Muscle of leg (tissue), 11 donors: Measurements from ENCODE around the gene CDC42SE2. TPM values are rescaled to one million over a fixed set of nuclear protein-coding genes. Genes with fewer than 3 reads are reported as not detected.

Source experiments
- DNase-seq: peaks from one replicate; pipeline ENCODE4 v3.0.0; 2013
- H3K27ac ChIP-seq: one replicate; pipeline ENCODE4 v1.5.1; 2013; ENCODE audit warnings: mild to moderate bottlenecking, low read length, control low read depth
- H3K27me3 ChIP-seq: one replicate; pipeline ENCODE4 v1.6.1; 2013; ENCODE audit warnings: low read length; ENCODE audit not compliant: control insufficient read depth, insufficient read depth
- H3K36me3 ChIP-seq: one replicate; pipeline ENCODE4 v1.6.1; 2013; ENCODE audit warnings: low read length; ENCODE audit not compliant: control insufficient read depth, insufficient read depth
- H3K4me1 ChIP-seq: one replicate; pipeline ENCODE4 v1.6.1; 2013; ENCODE audit warnings: low read length; ENCODE audit not compliant: control insufficient read depth, insufficient read depth
- H3K4me3 ChIP-seq: one replicate; pipeline ENCODE4 v1.5.1; 2013; ENCODE audit warnings: low read length, control low read depth
- H3K9me3 ChIP-seq: replicated peaks from 2 replicates; pipeline ENCODE4 v1.6.1; 2013; ENCODE audit warnings: low read depth, low read length; ENCODE audit not compliant: control insufficient read depth
- WGBS: methylation state at CpG from one replicate; pipeline ENCODE4 v1.1.5; 2013; ENCODE audit warnings: missing lambda C conversion rate; ENCODE audit not compliant: insufficient coverage; 5-methylcytosine and 5-hydroxymethylcytosine counted together
- polyA plus RNA-seq, 8 donors: library from polyadenylated mRNA; unstranded; fragments of 120-200 nt; gene quantifications; one replicate each; pipeline versions ENCODE4 v1.2.1 to v1.2.3, GENCODE V29; 2013; ENCODE audit warnings: inconsistent platforms in 1 of 8, low replicate concordance in 1 of 8; ENCODE audit not compliant: insufficient read length in 8 of 8, insufficient read depth in 1 of 8
- total RNA-seq: library from RNA; stranded (reverse); fragments of 120-200 nt; gene quantifications from one replicate; pipeline ENCODE4 v1.2.4, GENCODE V29; 2013

Gene CDC42SE2
- total and polyA plus RNA-seq, 9 donors, result 19.7 to 27.3 (median 24.4) TPM

- 92% methylated on average over 2 of the region's 3 CpGs for WGBS
- Histone ChIP-seq H3K27ac (peak overlapping the region; percentile 38), H3K36me3 (peaks cover 5% of the 10 kb centered on the region), H3K27me3 (no peaks in the 10 kb centered on the region), H3K9me3 (no peaks in the 10 kb centered on the region), H3K4me3 (no peak overlapping the region), H3K4me1 (no peaks in the 10 kb centered on the region)
- DNase-seq, result no peak
Measured at GRCh38 chr5:131386124-131386523, 122.3 kb downstream of the CDC42SE2 start.

- Histone ChIP-seq H3K4me1 (no peaks in the 10 kb centered on the region), H3K9me3 (no peaks in the 10 kb centered on the region), H3K27ac (no peak overlapping the region), H3K36me3 (peaks cover 5% of the 10 kb centered on the region), H3K4me3 (no peak overlapping the region), H3K27me3 (no peaks in the 10 kb centered on the region)
- 47% methylated on average over 3 of the region's 4 CpGs for WGBS
- peak; percentile 25 for DNase-seq
Measured at GRCh38 chr5:131386779-131387178, 122.9 kb downstream of the CDC42SE2 start.

- Histone ChIP-seq H3K36me3 (peaks cover 10% of the 10 kb centered on the region), H3K27ac (no peak overlapping the region)
- no CpG with 5 or more reads among the region's 6 CpGs for whole genome bisulfite sequencing
Measured at GRCh38 chr5:131387255-131387654, 123.4 kb downstream of the CDC42SE2 start.

GRCh38 chr5:131389096-131389868 is 125.4 kb downstream of the CDC42SE2 start:
- no peaks in the 10 kb centered on the region for H3K4me1 ChIP-seq
- H3K27ac ChIP-seq, result no peak overlapping the region
- no peak for DNase-seq
- WGBS, result 100% methylated on average over 1 of the region's 4 CpGs
- H3K4me3 ChIP-seq, result no peak overlapping the region
- H3K36me3 ChIP-seq, result peaks cover 10% of the 10 kb centered on the region
- no peaks in the 10 kb centered on the region for H3K9me3 ChIP-seq
- H3K27me3 ChIP-seq, result no peaks in the 10 kb centered on the region

More at GRCh38 chr5:131387255-131387654, 123.4 kb downstream of the CDC42SE2 start:
- H3K27me3 ChIP-seq, result no peaks in the 10 kb centered on the region
- no peak for DNase-seq
- H3K9me3 ChIP-seq, result no peaks in the 10 kb centered on the region
- H3K4me1 ChIP-seq, result no peaks in the 10 kb centered on the region
- no peak overlapping the region for H3K4me3 ChIP-seq

GRCh38 chr5:131389869-131390265 is 126.0 kb downstream of the CDC42SE2 start:
- Histone ChIP-seq H3K27ac (no peak overlapping the region), H3K9me3 (no peaks in the 10 kb centered on the region), H3K36me3 (peaks cover 10% of the 10 kb centered on the region), H3K4me1 (no peaks in the 10 kb centered on the region), H3K27me3 (no peaks in the 10 kb centered on the region), H3K4me3 (no peak overlapping the region)
- no peak for DNase-seq
- no CpG with 5 or more reads among the region's 1 CpG for WGBS

- H3K4me1 ChIP-seq, result no peaks in the 10 kb centered on the region
- no peaks in the 10 kb centered on the region for H3K9me3 ChIP-seq
- H3K4me3 ChIP-seq, result no peak overlapping the region
- WGBS, result no CpG with 5 or more reads among the region's 5 CpGs
- DNase-seq, result no peak
- peaks cover 16% of the 10 kb centered on the region for H3K36me3 ChIP-seq
- H3K27ac ChIP-seq, result no peak overlapping the region
- H3K27me3 ChIP-seq, result no peaks in the 10 kb centered on the region
Measured at GRCh38 chr5:131392466-131393095, 128.7 kb downstream of the CDC42SE2 start.

GRCh38 chr5:131393498-131393968 is 129.7 kb downstream of the CDC42SE2 start:
- WGBS, result 66% methylated on average over 3 of the region's 5 CpGs
- Histone ChIP-seq H3K27ac (no peak overlapping the region), H3K27me3 (no peaks in the 10 kb centered on the region), H3K4me3 (no peak overlapping the region), H3K36me3 (peaks cover 16% of the 10 kb centered on the region), H3K4me1 (no peaks in the 10 kb centered on the region), H3K9me3 (no peaks in the 10 kb centered on the region)
- peak; percentile 28 for DNase-seq

- DNase-seq, result peak; percentile 23
- H3K27me3 ChIP-seq, result no peaks in the 10 kb centered on the region
- no peak overlapping the region for H3K27ac ChIP-seq
- peaks cover 16% of the 10 kb centered on the region for H3K36me3 ChIP-seq
- WGBS, result 100% methylated on average over 1 of the region's 4 CpGs
- H3K4me3 ChIP-seq, result no peak overlapping the region
- H3K9me3 ChIP-seq, result no peaks in the 10 kb centered on the region
- H3K4me1 ChIP-seq, result no peaks in the 10 kb centered on the region
Measured at GRCh38 chr5:131394128-131394527, 130.3 kb downstream of the CDC42SE2 start.

- Histone ChIP-seq H3K36me3 (peaks cover 18% of the 10 kb centered on the region), H3K9me3 (no peaks in the 10 kb centered on the region), H3K27ac (no peak overlapping the region), H3K27me3 (no peaks in the 10 kb centered on the region), H3K4me1 (no peaks in the 10 kb centered on the region), H3K4me3 (no peak overlapping the region)
- DNase-seq, result no peak
- 100% methylated on average over 1 of the region's 3 CpGs for WGBS
Measured at GRCh38 chr5:131396015-131396414, 132.2 kb downstream of the CDC42SE2 start.

- H3K36me3 ChIP-seq, result peaks cover 18% of the 10 kb centered on the region
- WGBS, result 87% methylated on average over 3 of the region's 5 CpGs
- H3K9me3 ChIP-seq, result no peaks in the 10 kb centered on the region
Measured at GRCh38 chr5:131396630-131397273, 132.9 kb downstream of the CDC42SE2 start.

More at GRCh38 chr5:131396630-131397273, 132.9 kb downstream of the CDC42SE2 start:
- Histone ChIP-seq H3K27ac (no peak overlapping the region), H3K4me3 (no peak overlapping the region), H3K27me3 (no peaks in the 10 kb centered on the region), H3K4me1 (no peaks in the 10 kb centered on the region)
- DNase-seq, result no peak
